Stomach (tissue), 4 donors: ENCODE results near the gene ASCC3.

Source experiments
- EP300 ChIP-seq: sonication (generic); formaldehyde crosslinking; IDR thresholded peaks from one replicate; pipeline ENCODE4 v1.6.1; 2017; ENCODE audit warnings: antibody characterized with exemption
- TF ChIP-seq, protein P1 (sequence below), 7 experiments: fragments of 450-650 bp in 4 of 7; fragments of 200-600 bp in 3 of 7; sonication (generic) in 3 of 7; IDR thresholded peaks; one replicate each; pipeline ENCODE4 v1.5.1; 2016 to 2019; ENCODE audit warnings: antibody characterized with exemption in 7 of 7, control low read depth in 2 of 7, mild to moderate bottlenecking in 1 of 7

DNA sequence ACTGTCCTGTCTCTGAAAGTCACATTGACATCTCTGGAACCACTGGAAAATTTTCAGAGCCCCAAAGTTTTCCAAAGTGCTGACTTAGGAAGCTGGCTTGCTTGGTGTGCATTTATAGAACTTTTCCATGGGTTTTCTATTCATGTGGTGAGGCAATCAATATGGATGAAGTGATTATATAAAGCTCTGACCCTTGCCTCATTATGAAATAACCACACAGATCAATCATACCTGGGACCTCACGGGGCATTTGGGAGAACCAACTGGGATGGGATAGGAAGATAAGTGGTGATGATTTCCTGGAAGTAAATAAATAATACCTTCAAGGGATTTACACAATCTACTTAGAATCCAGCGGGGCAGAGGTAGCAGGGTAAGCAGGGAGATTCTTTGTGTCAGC lies 393.5 kb downstream of the ASCC3 start:
- TF ChIP-seq EP300 = no peak
- TF ChIP-seq, protein P1, sequence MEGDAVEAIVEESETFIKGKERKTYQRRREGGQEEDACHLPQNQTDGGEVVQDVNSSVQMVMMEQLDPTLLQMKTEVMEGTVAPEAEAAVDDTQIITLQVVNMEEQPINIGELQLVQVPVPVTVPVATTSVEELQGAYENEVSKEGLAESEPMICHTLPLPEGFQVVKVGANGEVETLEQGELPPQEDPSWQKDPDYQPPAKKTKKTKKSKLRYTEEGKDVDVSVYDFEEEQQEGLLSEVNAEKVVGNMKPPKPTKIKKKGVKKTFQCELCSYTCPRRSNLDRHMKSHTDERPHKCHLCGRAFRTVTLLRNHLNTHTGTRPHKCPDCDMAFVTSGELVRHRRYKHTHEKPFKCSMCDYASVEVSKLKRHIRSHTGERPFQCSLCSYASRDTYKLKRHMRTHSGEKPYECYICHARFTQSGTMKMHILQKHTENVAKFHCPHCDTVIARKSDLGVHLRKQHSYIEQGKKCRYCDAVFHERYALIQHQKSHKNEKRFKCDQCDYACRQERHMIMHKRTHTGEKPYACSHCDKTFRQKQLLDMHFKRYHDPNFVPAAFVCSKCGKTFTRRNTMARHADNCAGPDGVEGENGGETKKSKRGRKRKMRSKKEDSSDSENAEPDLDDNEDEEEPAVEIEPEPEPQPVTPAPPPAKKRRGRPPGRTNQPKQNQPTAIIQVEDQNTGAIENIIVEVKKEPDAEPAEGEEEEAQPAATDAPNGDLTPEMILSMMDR (IDR thresholded peaks at IDR 0.05) = no peak
